GM21723 (cell line): ENCODE measurements around the gene GLIPR1L2.
"Not testable (repeated sequence)": the region's sequence is repeated elsewhere in the genome, so short reads cannot be mapped to it uniquely, and the experiment has no call there.

ENCODE experiments used
- ATAC-seq: cut with Tn5 transposase; IDR thresholded peaks from one replicate; pipeline ENCODE4 v1.9.1; 2021; ENCODE audit warnings: mild to moderate bottlenecking, moderate library complexity; ENCODE audit not compliant: unreplicated experiment

GLIPR1L2 gene

GRCh38 chr12:75428767-75429166 is 37.9 kb downstream of the GLIPR1L2 start:
- ATAC-seq = no peak

GRCh38 chr12:75432924-75433323 is 42.0 kb downstream of the GLIPR1L2 start:
- no peak for ATAC-seq

GRCh38 chr12:75437564-75437963 is 46.7 kb downstream of the GLIPR1L2 start:
- no peak for ATAC-seq

- no peak for ATAC-seq
These were observed 47.3 kb downstream of the GLIPR1L2 start for GRCh38 chr12:75438059-75438754.

- no peak for ATAC-seq
These were observed 48.2 kb downstream of the GLIPR1L2 start for GRCh38 chr12:75439048-75439447.

GRCh38 chr12:75439930-75440329 is 49.0 kb downstream of the GLIPR1L2 start:
- ATAC-seq = no peak

- ATAC-seq = not testable (repeated sequence)
These were observed 51.0 kb downstream of the GLIPR1L2 start for GRCh38 chr12:75441687-75442449.

GRCh38 chr12:75442454-75442853 is 51.6 kb downstream of the GLIPR1L2 start:
- not testable (repeated sequence) for ATAC-seq

- ATAC-seq = no peak
These were observed 52.8 kb downstream of the GLIPR1L2 start for GRCh38 chr12:75443709-75444108.

GRCh38 chr12:75444429-75445136 is 53.7 kb downstream of the GLIPR1L2 start:
- no peak for ATAC-seq

- ATAC-seq = not testable (repeated sequence)
These were observed 54.2 kb downstream of the GLIPR1L2 start for GRCh38 chr12:75445137-75445507.

GRCh38 chr12:75446857-75447256 is 56.0 kb downstream of the GLIPR1L2 start:
- no peak for ATAC-seq

GRCh38 chr12:75447691-75448393 is 57.0 kb downstream of the GLIPR1L2 start:
- ATAC-seq = no peak

- no peak for ATAC-seq
These were observed 61.9 kb downstream of the GLIPR1L2 start for GRCh38 chr12:75452675-75453330.

GRCh38 chr12:75455839-75456238 is 65.0 kb downstream of the GLIPR1L2 start:
- ATAC-seq = no peak

- ATAC-seq = no peak
These were observed 66.3 kb downstream of the GLIPR1L2 start for GRCh38 chr12:75457191-75457590.

- not testable (repeated sequence) for ATAC-seq
These were observed 67.0 kb downstream of the GLIPR1L2 start for GRCh38 chr12:75457866-75458265.

GRCh38 chr12:75459755-75460154 is 68.9 kb downstream of the GLIPR1L2 start:
- ATAC-seq = no peak

GRCh38 chr12:75460204-75460603 is 69.3 kb downstream of the GLIPR1L2 start:
- ATAC-seq = no peak
